HL-60/S4 treated with phorbol 12-myristate 13-acetate at 8.2 ng/mL for 4 days and 3 days (cell line): ENCODE data around the gene FKBP9.
"Not testable (repeated sequence)": the region's sequence is repeated elsewhere in the genome, so short reads cannot be mapped to it uniquely, and the experiment has no call there.

Experiments
- in situ Hi-C: fragments of 300-500 bp; cut with MboI; formaldehyde crosslinking; loops from 2 replicates; pipeline ENCODE4 v1.15.0; 2022; ENCODE audit warnings: low sequenced_read_pairs

The FKBP9 gene

DNA sequence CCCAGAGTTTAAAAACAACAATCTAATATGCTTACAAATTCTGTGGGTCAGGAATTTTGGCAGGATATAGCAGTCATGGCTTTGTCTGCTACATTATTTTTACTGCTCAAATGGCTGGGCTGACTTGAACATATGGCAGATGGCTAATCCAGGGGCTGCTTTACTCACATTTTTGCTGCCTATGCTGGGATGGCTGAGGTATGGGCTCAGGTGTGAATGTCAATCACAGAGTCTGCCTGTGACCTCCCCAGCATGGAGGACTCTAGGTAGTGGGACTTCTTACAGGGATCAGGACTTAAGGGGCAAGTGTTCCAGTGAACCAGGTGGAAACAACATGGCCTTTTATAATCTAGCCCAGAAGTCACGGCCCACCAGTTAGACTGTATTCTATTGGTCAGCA, 4.4 kb upstream of the FKBP9 start:
- in situ Hi-C loops, result no loop called here

DNA sequence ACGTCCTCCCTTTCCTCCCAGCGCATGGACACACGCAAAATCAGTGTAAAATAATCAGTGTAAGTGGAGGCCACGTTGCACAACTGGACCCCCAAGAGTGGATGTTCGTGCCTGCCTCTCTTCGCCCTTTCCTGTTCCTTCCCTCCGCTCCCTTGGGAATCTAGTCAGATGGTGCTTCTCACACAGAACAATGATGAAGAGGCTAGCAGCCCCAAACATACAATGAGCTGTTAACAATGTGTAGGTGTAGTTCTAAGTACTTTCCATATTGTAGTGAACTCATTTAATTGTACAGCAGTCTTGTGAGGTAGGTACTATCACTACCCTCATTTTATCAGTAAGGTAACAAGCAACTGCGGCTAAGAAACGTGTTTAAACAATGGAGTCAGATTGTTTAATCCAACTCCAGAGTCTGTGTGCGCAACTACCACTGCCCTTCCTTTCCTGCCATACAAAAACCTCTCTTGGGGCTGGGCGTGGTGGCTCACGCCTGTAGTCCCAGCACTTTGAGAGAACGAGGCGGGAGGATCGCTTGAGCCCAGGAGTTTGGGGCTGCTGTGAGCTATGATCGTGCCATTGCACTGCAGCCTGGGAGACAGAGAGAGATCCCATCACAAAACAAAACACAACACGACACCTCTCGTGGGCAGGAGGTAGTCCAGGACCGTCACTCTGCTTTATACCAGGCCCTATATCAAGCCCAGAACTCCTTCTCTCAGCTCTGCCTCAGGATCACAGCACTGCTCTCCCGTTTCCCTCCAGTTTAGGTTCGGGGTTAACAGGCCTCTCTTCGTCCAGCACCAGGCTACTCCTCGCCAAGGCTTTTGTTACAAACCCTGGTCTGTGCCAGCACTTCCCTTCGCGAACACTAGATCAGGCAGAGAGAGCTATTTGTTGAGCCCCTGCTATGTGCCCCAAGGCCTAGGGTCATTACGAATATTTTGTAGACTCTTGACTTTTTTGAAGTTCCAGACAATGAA, 1.1 kb downstream of the FKBP9 start:
- in situ Hi-C loops, result no loop called here

DNA sequence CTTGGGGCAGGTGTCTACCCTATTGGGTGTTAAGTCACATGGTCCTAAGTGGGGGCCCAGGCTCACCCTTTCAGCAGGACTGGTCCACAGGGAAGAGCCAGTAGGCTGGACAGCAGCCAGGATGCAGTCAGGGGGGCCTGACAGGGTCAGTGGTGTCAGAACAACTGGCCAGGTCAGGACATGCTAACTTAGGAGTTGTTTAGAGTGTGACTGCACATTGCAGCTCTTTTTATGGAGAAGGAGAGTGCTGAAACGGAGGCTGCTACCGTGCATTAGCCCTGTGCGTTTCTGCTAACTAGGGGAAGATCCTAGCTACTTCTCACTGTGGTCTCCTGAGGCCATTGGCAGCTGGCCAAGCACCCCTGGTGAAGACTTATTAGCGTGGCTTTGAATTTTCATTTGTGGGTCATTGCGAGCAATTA, 6.7 kb downstream of the FKBP9 start:
- in situ Hi-C loops, result not testable (repeated sequence)

DNA sequence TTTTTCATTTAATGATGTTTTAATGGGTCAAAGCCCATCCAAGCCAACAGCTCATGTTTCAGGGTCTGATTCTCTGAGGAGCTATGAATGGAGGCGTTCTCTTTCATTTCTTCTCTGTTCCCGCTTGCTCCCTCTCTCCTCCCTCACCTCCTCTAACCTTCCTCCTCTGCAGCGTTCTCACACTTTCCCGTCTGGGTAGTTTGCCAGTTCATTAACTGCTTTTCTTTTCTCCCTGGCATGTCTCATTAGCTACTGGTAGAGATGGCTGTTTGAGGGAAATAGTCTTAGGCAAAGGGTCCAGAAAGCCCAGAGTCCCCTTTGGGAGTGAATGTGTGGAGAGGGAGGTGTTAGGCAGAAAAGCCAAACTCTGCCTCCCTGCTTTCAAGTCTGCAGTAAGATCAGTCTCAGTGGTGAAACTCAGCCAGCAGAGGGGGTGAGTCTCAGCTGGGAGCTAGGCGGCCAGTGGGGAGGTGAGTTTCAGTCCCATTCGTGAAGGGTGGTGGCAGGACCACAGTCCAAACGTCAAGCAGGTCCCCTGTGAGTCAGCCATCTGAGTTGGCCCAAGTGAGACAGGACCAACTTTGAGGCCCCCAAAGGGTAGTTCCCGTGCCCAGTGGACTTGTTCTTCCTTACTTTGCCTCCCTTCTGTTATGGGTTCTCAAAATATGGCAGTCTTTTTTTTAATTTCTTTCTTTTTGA, 7.4 kb downstream of the FKBP9 start:
- in situ Hi-C loops, result not testable (repeated sequence)

DNA sequence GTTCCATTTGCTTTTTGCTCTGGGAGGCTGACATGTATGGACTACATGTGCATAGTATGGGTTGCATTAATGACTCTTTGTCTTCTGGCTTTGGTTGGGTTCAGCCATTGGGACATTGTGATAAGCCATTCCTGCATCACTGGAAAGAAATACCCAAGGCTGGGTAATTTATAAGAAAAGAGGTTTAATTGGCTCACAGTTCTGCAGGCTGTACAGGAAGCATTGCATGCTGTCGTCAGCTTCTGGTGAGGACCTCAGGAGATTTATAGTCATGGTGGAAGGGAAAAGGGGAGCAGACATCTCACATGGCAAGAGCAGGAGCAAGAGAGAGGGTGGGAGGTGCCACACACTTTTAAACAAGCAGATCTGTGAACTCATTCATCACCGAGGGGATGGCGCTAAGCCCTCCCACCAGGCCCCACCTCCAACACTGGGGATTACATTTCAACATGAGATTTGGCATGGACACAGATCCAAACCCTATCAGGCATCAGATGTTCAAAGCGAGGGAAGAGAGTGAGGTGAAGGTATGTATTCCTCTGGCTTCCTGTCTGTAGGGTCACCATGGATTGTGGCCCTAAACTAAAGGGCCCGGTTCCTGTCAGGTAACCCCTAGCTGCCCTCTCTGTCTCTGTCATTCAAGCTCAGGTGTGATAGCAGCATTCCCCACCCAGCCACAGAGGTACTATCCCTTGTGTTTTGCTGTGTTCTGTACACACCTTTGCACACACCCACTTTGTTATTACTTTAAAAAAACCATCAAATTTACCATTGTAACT, 9.4 kb downstream of the FKBP9 start:
- in situ Hi-C loops, result not testable (repeated sequence)

DNA sequence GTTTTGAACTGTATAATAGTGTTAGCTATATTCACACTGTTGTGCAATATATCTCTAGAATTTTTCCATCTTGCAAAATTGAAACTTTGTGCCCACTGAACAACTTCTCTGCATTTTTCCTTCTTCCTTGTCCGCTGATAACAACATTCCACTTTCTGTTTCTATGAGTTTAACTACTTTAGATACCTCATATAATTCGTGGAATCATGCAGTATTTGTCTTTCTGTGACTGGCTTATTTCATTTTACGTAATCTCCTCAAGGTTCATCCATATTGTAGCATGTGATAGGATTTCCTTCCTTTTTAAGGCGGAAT, 10.0 kb downstream of the FKBP9 start:
- in situ Hi-C loops, result not testable (repeated sequence)

DNA sequence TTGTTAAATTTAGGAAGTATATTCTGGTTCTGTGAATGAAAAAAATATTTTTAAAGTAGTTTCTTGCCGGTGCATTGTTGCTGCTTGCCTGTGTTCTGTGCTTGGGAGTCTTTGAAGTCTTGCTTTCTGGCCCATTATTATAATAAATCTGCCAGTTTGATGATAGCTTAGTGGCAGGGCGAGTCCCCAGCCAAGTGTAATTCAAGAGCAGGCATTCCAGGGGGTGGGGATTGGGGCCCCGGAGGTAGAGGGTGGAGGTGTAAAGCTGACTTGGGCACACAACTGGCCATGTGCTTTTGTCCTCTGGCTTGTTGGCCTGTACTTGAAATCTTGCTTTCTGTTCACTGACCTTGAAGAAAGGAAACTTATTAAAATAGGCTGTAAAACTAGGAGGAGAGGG, 14.7 kb downstream of the FKBP9 start:
- in situ Hi-C loops, result not testable (repeated sequence)

DNA sequence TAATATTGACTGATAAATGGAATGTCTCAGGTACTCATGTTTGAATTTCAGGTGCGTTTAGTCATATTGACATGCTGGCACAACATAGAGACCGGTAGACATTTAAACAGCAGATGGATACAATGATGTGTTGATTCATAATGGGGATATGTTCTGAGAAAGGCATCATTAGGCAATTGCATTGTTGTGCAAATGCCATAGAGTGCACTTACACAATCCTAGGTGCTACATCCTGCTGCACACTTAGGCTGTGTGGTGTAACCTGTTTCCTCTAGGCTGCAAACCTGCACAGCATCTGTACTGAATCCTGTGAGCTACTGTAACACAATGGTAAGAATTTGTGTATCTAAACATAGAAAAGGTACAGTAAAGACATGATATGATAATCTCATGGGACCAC, 19.9 kb downstream of the FKBP9 start:
- in situ Hi-C loops, result not testable (repeated sequence)

DNA sequence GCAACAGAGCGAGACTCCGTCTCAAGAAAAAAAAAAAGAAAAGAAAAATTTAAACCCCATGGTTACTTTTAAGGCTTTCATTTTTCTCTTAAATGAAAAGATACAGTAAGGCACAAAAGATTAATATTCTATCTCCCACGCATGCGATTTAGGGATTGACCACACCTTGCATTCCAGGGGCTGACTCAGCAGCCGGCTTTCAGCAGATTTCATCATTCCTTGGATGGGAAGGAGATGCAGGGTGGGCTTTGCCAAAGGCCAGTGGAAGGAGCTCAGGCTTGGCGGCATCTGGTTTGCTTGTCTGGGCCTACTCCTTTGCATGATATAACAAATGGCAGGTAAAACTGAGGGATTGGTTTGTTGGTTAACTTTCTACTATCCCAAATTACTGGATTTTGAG, 22.0 kb downstream of the FKBP9 start:
- in situ Hi-C loops, result not testable (repeated sequence)

DNA sequence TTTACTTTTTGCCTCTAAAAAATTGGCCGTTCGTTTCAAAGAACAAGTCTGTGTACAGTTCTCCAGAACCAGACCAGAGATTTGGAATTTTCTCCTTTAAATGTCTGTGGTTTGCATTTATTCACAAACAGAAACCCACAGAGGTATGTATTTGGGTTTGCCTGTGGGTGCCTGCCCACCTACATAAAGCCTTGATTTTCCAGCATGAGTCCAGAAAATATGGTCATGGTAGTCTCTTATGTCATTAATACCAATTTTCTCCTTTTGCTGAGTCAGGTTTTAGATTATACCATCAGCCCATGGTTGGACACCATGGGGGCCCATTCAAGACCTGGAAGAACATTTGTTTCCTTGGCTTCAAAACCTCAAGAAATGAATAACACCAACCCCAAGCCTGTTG, 22.7 kb downstream of the FKBP9 start:
- in situ Hi-C loops, result not testable (repeated sequence)

DNA sequence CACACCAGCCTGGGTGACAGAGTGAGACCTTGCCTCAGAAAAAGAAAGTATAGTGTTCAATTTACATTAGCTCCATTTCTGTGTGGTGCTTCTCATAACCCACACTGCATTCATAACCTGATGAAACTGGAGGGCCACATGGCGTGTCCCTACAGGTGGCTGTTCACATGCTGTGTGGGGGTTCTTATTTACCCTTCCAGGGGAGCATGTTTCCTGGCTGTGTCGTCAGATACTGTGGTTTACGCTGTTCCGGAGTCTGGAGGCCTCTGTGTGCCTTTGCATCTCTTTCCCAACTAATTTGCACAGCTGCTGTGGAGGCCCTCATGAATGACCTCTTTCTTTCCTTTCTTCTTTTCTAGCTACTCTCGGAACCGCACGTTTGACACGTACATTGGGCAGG, 30.9 kb downstream of the FKBP9 start:
- in situ Hi-C loops, result not testable (repeated sequence)

DNA sequence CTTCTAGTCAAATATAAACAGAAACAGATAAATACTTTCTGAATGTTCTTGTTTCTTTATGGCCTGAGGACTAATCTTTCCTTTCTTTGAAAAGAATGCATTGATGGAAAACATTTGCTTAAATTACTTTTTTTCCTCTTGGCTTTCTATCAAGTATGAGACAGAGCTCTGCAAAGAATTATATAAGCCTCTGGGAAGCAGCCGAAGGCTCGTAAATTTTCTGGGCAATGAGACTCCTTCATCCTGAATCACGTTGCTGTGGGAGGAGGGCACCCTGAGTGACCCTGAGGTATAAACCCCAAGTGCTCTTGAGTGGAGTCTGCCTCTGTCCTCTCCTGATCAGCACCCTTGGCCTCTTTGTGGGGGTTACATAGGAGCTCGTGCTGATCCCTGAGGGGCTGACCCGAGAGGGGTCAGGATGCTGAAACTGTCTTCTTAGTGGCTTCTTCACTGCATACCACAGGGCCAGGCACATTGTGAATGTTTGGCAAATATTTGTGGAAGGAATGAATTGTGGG, 33.9 kb downstream of the FKBP9 start:
- in situ Hi-C loops, result not testable (repeated sequence)

DNA sequence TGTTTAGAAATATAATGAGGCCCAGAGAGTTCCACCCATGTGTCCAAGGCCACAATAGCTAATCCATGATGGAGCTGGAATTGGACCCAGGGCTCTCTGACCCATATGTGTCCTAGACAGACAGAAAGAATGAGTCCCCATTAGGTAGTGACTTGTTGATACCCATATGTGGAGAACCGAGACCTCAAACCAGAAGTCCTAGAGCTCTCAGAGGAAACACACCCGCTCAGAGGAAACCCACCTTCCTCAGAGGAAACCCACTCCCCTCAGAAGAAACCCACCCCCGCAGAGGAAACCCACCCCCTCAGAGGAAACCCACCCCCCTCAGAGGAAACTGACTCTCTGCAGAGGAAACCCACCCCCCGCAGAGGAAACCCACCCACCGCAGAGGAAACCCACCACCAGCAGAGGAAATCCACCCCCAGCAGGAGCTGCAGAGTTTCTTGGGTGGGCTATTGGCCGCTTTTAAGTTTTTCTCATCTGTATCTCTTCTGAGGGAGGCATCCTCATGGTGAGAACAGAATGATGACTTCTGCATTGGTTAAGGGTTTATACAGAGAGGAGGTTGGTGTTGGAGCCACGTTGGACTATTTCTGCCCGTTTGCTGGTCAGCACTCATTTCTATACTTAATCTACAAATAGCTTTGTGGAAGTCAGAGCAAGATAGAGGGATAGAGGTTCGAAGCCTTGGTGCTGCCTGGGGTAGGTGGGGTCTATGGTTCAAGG, 34.9 kb downstream of the FKBP9 start:
- in situ Hi-C loops, result not testable (repeated sequence)

DNA sequence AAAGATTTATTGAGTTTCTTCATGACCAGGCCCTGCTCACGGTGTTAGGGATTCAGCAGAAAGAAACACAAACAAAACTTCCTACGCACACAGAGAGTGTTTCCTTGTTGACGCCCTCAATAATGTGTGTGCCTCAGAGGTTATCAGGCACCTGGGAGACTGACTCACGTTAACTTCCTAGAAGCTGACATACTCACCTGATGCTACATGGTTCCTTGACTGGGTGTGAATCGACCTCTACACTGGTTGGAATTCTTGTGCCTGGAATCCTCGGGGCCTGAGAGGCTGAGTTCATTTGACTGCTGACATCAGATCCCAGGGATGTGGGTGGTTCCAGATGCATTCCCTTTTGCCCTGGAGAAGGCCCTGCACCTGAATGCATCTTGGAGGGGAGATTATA, 35.5 kb downstream of the FKBP9 start:
- in situ Hi-C loops, result not testable (repeated sequence)

DNA sequence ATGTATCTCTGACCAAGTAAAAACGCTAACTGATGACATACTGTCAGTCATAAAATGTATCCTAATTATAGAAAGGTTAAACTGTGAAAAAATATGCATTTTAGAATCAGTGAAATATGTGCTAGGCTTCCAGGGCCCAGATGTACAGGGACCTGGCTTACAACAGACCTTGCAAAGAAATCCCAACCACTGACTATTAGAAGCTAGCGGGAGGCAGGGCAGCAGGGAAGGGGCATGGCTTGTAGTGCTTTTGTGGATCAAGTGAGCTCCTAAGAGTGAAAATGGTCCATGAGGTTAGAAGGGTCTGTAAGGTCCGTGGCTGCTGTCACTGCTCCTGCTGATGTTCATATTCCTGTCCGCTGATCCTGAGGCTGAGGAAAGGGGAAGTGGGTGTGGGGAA, 40.7 kb downstream of the FKBP9 start:
- in situ Hi-C loops, result not testable (repeated sequence)

DNA sequence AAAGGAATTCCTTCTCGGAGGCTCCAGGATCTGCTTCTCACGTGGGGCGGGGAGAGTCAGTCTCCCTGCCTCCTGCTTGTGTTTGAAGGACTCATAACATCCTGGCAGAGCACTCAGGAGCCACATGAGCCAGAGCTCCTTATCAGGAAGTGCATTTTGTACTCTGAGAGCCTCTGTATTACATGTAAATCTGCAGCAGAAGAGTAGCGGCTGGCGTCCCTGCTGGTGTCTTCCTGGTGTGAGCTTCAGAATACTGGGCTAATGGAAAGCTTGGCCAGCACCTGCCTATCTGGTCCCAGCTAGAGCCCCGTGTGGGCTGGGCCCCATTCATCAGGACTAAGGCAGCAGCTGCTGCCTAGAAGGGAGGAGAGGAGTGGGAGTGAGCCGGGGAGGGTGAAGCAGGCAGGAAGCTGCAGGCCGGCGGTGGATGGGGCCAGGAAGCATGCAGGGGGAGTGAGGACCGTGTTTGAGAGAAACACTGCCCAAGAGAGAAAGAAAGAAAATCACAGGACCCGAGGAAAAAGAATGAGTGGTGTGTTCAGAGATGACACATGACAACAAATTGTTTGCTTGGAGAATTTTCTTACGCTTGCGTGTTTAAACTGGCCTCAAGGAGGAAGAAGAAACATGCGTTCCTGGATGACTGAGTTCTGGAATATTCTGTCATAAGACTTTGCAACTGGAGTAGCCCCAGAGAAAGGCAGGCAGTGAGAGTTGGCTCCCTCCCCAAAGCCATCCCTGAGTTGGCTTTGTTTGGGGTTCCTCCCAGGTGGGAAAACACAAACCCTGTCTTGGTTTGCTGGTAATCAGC, 41.3 kb downstream of the FKBP9 start:
- in situ Hi-C loops, result not testable (repeated sequence)

DNA sequence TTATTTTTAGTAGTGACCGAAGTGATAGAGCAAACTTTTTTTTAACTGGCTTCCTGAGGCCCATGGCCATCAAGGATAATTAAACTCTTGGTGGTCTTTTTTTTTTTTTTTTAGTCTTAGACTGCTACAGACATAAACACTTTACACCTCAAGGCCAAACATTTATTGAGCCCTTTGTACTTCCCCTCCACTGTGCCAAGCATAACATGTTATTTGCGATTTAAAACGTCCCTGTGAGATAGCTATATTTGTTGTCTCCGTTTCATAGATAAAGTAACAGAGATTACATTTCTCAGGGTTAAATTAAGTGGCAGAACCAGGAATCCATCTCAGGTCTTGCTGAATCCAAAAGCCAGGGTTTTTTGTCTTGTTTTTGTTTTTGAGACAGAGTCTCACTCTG, 42.1 kb downstream of the FKBP9 start:
- in situ Hi-C loops, result not testable (repeated sequence)

DNA sequence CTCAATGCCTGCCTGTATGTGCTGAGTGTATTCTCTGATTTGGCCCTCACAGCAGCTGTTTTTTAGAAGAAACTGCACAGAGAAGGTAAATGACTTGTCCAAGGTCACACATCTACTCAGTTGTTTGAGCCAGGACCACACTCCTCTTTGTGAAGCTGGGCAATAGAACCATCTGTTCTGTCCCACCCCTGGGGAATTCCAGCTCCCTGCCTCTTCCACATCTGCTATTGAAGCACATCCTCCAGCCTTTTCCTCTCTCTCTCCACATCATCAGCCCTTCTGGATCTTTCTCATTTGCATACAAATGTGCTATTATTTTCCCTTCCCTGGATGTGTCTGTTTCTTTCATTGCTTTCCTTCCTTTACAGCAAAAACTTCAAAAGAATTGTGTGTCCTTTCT, 45.9 kb downstream of the FKBP9 start:
- in situ Hi-C loops, result not testable (repeated sequence)

DNA sequence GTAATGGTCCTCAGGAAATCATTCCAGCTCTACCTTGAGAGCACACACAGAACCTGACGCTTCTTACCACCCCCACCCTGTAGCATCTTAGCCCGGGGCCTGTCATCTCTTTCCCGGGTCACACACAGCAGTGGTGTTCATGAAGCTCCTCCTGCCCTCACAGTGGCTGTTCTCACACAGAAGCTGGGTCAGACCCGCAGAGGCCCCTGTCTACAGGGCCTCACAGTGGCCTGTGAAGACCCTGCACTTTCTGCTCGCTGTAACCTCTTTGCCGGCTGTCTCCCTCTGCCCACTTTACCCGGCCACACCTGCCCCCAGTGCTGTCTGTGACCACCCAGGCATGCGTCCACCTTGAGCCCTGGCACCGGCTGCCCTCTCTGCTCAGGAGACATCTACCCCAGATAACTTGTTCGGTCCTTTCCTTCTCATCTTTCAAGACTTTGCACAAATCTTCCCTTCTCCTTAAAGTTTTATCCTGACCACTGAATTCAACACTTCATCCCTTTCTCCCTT, 46.9 kb downstream of the FKBP9 start:
- in situ Hi-C loops, result not testable (repeated sequence)
